A549 (cell line): Measurements from ENCODE around the gene EXOSC2. TPM values are rescaled to one million over a fixed set of nuclear protein-coding genes. Genes with fewer than 3 reads are reported as not detected.

Source experiments
- ATAC-seq, 2 experiments: fragments of 200-7000 bp in 1 of 2; fragments of >200 bp in 1 of 2; cut with Nextera tagmentation in 1 of 2; cut with Tn5 transposase in 1 of 2; 3 replicates each; pipeline versions ENCODE4 v1.8.0 to v1.9.1; 2018 to 2020; ENCODE audit warnings: mild to moderate bottlenecking in 1 of 2, moderate library complexity in 1 of 2
- CTCF ChIA-PET: fragments of 300-600 bp; sonication (Branson Sonifier 250); formaldehyde crosslinking; extraction: SDS; loops from one replicate; lab custom pipeline; 2021; ENCODE audit warnings: antibody characterized with exemption, inconsistent platforms; lab: Yijun Ruan, JAX
- POLR2A ChIA-PET: fragments of 350-600 bp; formaldehyde crosslinking; extraction: SDS; loops from one replicate; lab custom pipeline; 2021; ENCODE audit warnings: antibody characterized with exemption, inconsistent platforms; lab: Yijun Ruan, JAX
- DNase-seq, 2 experiments: peaks; one replicate each; pipeline versions ENCODE4 v3.0.0 to v3.0.0-alpha.2; 2011 to 2016; ENCODE audit warnings: low read depth in 1 of 2, low spot score in 1 of 2
- FAIRE-seq: peaks from 2 replicates; lab custom pipeline; 2011; peaks lifted over from hg19 to GRCh38; lab: Jason Lieb, UNC
- H3K27ac ChIP-seq, 2 experiments: fragments of >200 bp; sonication (Bioruptor Twin); formaldehyde crosslinking; 3 replicates each; pipeline ENCODE4 v1.5.1; 2016 to 2017
- H3K4me1 ChIP-seq: fragments of >200 bp; sonication (Bioruptor Twin); formaldehyde crosslinking; 3 replicates; pipeline ENCODE4 v1.6.1; 2016
- H3K4me2 ChIP-seq: fragments of >200 bp; sonication (Bioruptor Twin); formaldehyde crosslinking; 3 replicates; pipeline ENCODE4 v1.6.1; 2016
- H3K4me3 ChIP-seq: fragments of >200 bp; sonication (Bioruptor Twin); formaldehyde crosslinking; 3 replicates; pipeline ENCODE4 v1.5.1; 2016
- H3K9me3 ChIP-seq: fragments of >200 bp; sonication (Bioruptor Twin); formaldehyde crosslinking; 3 replicates; pipeline ENCODE4 v1.6.1; 2016
- CBX2 ChIP-seq: fragments of 200-600 bp; sonication (generic); IDR thresholded peaks from 2 replicates; pipeline ENCODE4 v1.6.1; 2016; ENCODE audit warnings: low read depth, mild to moderate bottlenecking, borderline replicate concordance
- CHD4 ChIP-seq: fragments of 200-600 bp; sonication (generic); IDR thresholded peaks from 2 replicates; pipeline ENCODE4 v1.6.1; 2016; ENCODE audit warnings: antibody characterized with exemption, mild to moderate bottlenecking, borderline replicate concordance
- EHF ChIP-seq: fragments of 250-450 bp; sonication (Bioruptor Pico); IDR thresholded peaks from 2 replicates; pipeline ENCODE4 v1.5.0; 2020; ENCODE audit warnings: mild to moderate bottlenecking
- HDAC2 ChIP-seq: fragments of 200-600 bp; sonication (generic); IDR thresholded peaks from 2 replicates; pipeline ENCODE4 v1.6.1; 2016
- HEYL ChIP-seq: fragments of 250-450 bp; sonication (Bioruptor Pico); IDR thresholded peaks from 2 replicates; pipeline ENCODE4 v1.8.0; 2021; ENCODE audit warnings: mild to moderate bottlenecking, moderate library complexity
- KDM1A ChIP-seq: fragments of 200-600 bp; sonication (generic); IDR thresholded peaks from 2 replicates; pipeline ENCODE4 v1.6.1; 2016; ENCODE audit warnings: low read depth, mild to moderate bottlenecking
- MAFK ChIP-seq: fragments of 450-650 bp; IDR thresholded peaks from 2 replicates; pipeline ENCODE4 v1.6.1; 2014; ENCODE audit not compliant: partially characterized antibody
- MYC ChIP-seq: IDR thresholded peaks from 2 replicates; pipeline ENCODE4 v1.6.1; 2012; ENCODE audit warnings: mild to moderate bottlenecking, inconsistent platforms, low read length, improper control_type of control experiment, borderline replicate concordance
- NFE2L2 ChIP-seq: fragments of 150-350 bp; conservative IDR thresholded peaks from 2 replicates; pipeline ENCODE4 v1.6.1; 2014; ENCODE audit warnings: low read length
- RAD21 ChIP-seq, 2 experiments: fragments of >200 bp in 1 of 2; sonication (Bioruptor Twin) in 1 of 2; formaldehyde crosslinking in 1 of 2; IDR thresholded peaks in 1 of 2; conservative IDR thresholded peaks in 1 of 2; 2 replicates in 1 of 2; 3 replicates in 1 of 2; pipeline ENCODE4 v1.6.1; 2012 to 2018; ENCODE audit warnings: inconsistent platforms in 1 of 2
- REST ChIP-seq: fragments of 200-600 bp; sonication (generic); IDR thresholded peaks from 2 replicates; pipeline ENCODE4 v1.6.1; 2016; ENCODE audit warnings: antibody characterized with exemption, mild to moderate bottlenecking, moderate library complexity
- RFX5 ChIP-seq: fragments of 450-650 bp; IDR thresholded peaks from 2 replicates; pipeline ENCODE4 v1.7.1; 2014; ENCODE audit warnings: antibody characterized with exemption, mild to moderate bottlenecking, moderate library complexity
- RNF2 ChIP-seq: fragments of 200-600 bp; sonication (generic); IDR thresholded peaks from 2 replicates; pipeline ENCODE4 v1.6.1; 2016; ENCODE audit warnings: low read depth, mild to moderate bottlenecking, antibody characterized with exemption, moderate library complexity, borderline replicate concordance
- WGBS: methylation state at CpG from one replicate; pipeline ENCODE4 v1.1.6; 2017; ENCODE audit errors: missing lambda C conversion rate; 5-methylcytosine and 5-hydroxymethylcytosine counted together
- polyA plus RNA-seq, 4 experiments: library from polyadenylated mRNA; depleted of rRNA in 3 of 4; stranded (reverse); fragments of >200 nt; fragmentation: RNase III in 1 of 4; extraction: RNeasy Plus Mini Kit Qiagen cat#74134 plus additional on column Dnase treatment in 1 of 4; gene quantifications; 2 replicates in 3 of 4; 3 replicates in 1 of 4; pipeline ENCODE4 v1.2.3, GENCODE V29; 2011 to 2017
- small RNA-seq, 6 experiments: library from RNA; depleted of rRNA; stranded (forward); fragments of <200 nt; gene quantifications; one replicate each; pipeline ENCODE3, GENCODE V24; 2012
- TF ChIP-seq, protein P1 (sequence below): fragments of 450-650 bp; IDR thresholded peaks from 2 replicates; pipeline ENCODE4 v1.6.1; 2014; ENCODE audit warnings: antibody characterized with exemption

The EXOSC2 gene
- polyA plus RNA-seq, 2 of the 4 experiments (the other 2 are of a cell fraction), result 96.8 to 101 TPM

DNA sequence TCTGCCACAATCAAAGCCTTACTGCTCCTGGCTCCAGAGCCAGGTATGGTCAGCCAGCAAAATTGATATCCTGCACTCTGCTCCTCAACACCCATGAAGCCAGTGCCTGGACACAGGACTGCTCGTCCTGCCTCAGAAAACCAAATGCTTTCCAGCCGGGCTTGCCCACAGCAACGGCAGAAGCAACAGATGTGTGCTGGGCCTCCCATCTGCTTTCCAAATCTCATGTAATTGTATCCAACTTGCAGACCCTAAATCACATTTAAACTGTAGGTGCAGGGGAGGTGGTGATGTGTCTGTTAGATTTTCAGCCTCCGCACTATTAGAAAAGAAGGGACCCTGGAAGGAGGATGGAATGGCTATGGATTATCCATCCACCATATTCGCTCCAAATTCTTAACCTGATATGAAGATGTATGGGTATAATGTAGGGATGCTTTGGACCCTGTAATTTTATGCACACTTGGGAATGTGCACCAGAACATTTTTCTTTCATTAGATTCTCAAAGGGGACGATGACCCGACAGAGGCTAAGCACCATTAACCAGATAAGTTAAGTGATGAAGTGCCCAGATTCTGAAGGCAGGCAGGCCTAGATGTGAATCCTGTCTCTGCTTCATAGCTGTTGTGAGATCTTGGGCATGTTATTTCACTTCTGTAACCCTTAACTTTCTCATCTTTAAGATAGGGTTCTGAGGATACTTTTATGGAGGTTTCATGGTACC, 58.2 kb downstream of the EXOSC2 start:
- H3K4me2 ChIP-seq, result no peak overlapping the region
- no peak for DNase-seq
- no peaks in the 10 kb centered on the region for H3K4me1 ChIP-seq
- no peak overlapping the region for H3K27ac ChIP-seq
- no peak for ATAC-seq
- POLR2A ChIA-PET, result no interaction called here
- no peaks in the 10 kb centered on the region for H3K9me3 ChIP-seq
- no peak for FAIRE-seq
- H3K4me3 ChIP-seq, result no peak overlapping the region
- WGBS, result 89% methylated on average over 7 of the region's 7 CpGs
- CTCF ChIA-PET, result interaction anchor here (0.9 to 2.2 kb wide), 4 partner anchors 38 to 115 kb away, joined by 3 to 6 read pairs (median 4); no protein-coding TSS in a partner anchor
- no peak for TF ChIP-seq RNF2
- TF ChIP-seq RAD21 (conservative IDR thresholded peaks at IDR 0.05 in 1 of 2, IDR thresholded peaks at IDR 0.05 in 1 of 2), result no peak
- no peak for TF ChIP-seq MYC
- TF ChIP-seq KDM1A, result no peak
- no peak for TF ChIP-seq NFE2L2
- no peak for TF ChIP-seq REST
- no peak for TF ChIP-seq EHF
- TF ChIP-seq, protein P1, sequence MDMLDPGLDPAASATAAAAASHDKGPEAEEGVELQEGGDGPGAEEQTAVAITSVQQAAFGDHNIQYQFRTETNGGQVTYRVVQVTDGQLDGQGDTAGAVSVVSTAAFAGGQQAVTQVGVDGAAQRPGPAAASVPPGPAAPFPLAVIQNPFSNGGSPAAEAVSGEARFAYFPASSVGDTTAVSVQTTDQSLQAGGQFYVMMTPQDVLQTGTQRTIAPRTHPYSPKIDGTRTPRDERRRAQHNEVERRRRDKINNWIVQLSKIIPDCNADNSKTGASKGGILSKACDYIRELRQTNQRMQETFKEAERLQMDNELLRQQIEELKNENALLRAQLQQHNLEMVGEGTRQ, result no peak
- TF ChIP-seq RFX5, result no peak
- TF ChIP-seq HEYL (CRISPR knock-in tag), result no peak
- no peak for TF ChIP-seq HDAC2
- no peak for TF ChIP-seq CHD4
- no peak for TF ChIP-seq MAFK
- no peak for TF ChIP-seq CBX2

Small RNA genes within 50 kb of the gene (small RNA-seq; reads per million reads assigned to genes)
- gene AL359092.1, result 0 reads per million in 6 experiments

Other genes with a start within 250 kb of the EXOSC2 start
- 32.5 and 36.9 TPM in 2 replicates for gene ASS1, start 248.8 kb upstream of the EXOSC2 start, polyA plus RNA-seq (2011; rRNA removed)
- 11.3 to 12.9 TPM (median 11.8 TPM) in 3 replicates for gene ASS1, start 248.8 kb upstream of the EXOSC2 start, polyA plus RNA-seq (2017; fragmentation: RNase III; extraction: RNeasy Plus Mini Kit Qiagen cat#74134 plus additional on column Dnase treatment)
- 30.4 and 43.5 TPM in 2 replicates for gene FUBP3, start 114.2 kb upstream of the EXOSC2 start, polyA plus RNA-seq (2011; rRNA removed)
- gene FUBP3, start 114.2 kb upstream of the EXOSC2 start, polyA plus RNA-seq (2017; fragmentation: RNase III; extraction: RNeasy Plus Mini Kit Qiagen cat#74134 plus additional on column Dnase treatment), result 59.3 to 67.7 TPM (median 63.2 TPM) in 3 replicates
- gene PRDM12, start 29.2 kb upstream of the EXOSC2 start, polyA plus RNA-seq (2011; rRNA removed), result 0.09 and 0.17 TPM in 2 replicates
- 0.10 to 0.17 TPM (median 0.13 TPM) in 3 replicates for gene PRDM12, start 29.2 kb upstream of the EXOSC2 start, polyA plus RNA-seq (2017; fragmentation: RNase III; extraction: RNeasy Plus Mini Kit Qiagen cat#74134 plus additional on column Dnase treatment)
- 26.5 and 37.5 TPM in 2 replicates for gene ABL1, start 141.5 kb downstream of the EXOSC2 start, polyA plus RNA-seq (2011; rRNA removed)
- 30.0 to 32.6 TPM (median 32.4 TPM) in 3 replicates for gene ABL1, start 141.5 kb downstream of the EXOSC2 start, polyA plus RNA-seq (2017; fragmentation: RNase III; extraction: RNeasy Plus Mini Kit Qiagen cat#74134 plus additional on column Dnase treatment)
- not detected in 2 replicates for gene QRFP, start 203.0 kb downstream of the EXOSC2 start, polyA plus RNA-seq (2011; rRNA removed)
- gene QRFP, start 203.0 kb downstream of the EXOSC2 start, polyA plus RNA-seq (2017; fragmentation: RNase III; extraction: RNeasy Plus Mini Kit Qiagen cat#74134 plus additional on column Dnase treatment), result not detected in 3 replicates
- gene FIBCD1, start 245.5 kb downstream of the EXOSC2 start, polyA plus RNA-seq (2011; rRNA removed), result 4.8 and 4.9 TPM in 2 replicates
- gene FIBCD1, start 245.5 kb downstream of the EXOSC2 start, polyA plus RNA-seq (2017; fragmentation: RNase III; extraction: RNeasy Plus Mini Kit Qiagen cat#74134 plus additional on column Dnase treatment), result 3.5 to 5.0 TPM (median 4.8 TPM) in 3 replicates